ENCODE data around the gene STEEP1.

The STEEP1 gene

DNA sequence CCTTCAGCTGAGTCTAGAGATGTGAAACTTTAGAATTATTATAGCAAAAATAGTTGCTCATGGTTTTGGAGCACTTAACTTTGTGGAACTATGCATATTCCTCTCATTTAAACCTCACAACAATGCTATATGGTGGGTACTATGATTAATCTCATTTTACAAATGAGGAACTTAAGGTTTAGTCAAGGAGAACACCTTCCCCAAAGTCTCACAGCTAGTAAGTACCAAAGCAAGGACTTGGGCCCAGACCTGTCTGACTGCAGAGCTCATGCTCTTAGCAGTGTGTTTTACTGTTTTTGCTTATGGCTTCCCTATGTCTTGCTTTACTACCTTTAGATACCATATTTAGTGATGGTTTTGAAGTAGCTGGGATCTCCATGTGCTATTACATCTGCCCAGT lies 14.2 kb upstream of the STEEP1 start:
- Histone ChIP-seq H3K9me3 (ENCODE audit: insufficient read depth, low read depth, low read length) (no peaks in the 10 kb centered on the region), H3K27me3 (ENCODE audit: insufficient read depth, low read length, poor library complexity, severe bottlenecking) (no peaks in the 10 kb centered on the region), H3K4me1 (ENCODE audit: insufficient read depth, low read length, poor library complexity, severe bottlenecking) (peaks cover 12% of the 10 kb centered on the region), H3K36me3 (ENCODE audit: insufficient read depth, low read length) (no peaks in the 10 kb centered on the region), H3K9ac (ENCODE audit: low read depth, low read length, poor library complexity, severe bottlenecking) (no peak overlapping the region), H3K79me2 (ENCODE audit: insufficient read depth, low read length) (peaks cover 25% of the 10 kb centered on the region), H3K4me3 (ENCODE audit: low read length, poor library complexity, severe bottlenecking) (no peak overlapping the region), H4K20me1 (ENCODE audit: insufficient read depth, low read length, poor library complexity, severe bottlenecking) (peaks cover 11% of the 10 kb centered on the region), H3K9me2 (replicated peaks; ENCODE audit: low read depth, low read length) (no peaks in the 10 kb centered on the region), H3K4me2 (ENCODE audit: low read depth, low read length, poor library complexity, severe bottlenecking) (no peak overlapping the region), H3F3A (ENCODE audit: low read depth) (no peaks in the 10 kb centered on the region; the same call in 1 of the 2 replicates), H2AFZ (ENCODE audit: low read length) (no peak overlapping the region)
- no peak for TF ChIP-seq EZH2phosphoT487 (IDR thresholded peaks at IDR 0.05; ENCODE audit: borderline replicate concordance)
- TF ChIP-seq, protein P1, sequence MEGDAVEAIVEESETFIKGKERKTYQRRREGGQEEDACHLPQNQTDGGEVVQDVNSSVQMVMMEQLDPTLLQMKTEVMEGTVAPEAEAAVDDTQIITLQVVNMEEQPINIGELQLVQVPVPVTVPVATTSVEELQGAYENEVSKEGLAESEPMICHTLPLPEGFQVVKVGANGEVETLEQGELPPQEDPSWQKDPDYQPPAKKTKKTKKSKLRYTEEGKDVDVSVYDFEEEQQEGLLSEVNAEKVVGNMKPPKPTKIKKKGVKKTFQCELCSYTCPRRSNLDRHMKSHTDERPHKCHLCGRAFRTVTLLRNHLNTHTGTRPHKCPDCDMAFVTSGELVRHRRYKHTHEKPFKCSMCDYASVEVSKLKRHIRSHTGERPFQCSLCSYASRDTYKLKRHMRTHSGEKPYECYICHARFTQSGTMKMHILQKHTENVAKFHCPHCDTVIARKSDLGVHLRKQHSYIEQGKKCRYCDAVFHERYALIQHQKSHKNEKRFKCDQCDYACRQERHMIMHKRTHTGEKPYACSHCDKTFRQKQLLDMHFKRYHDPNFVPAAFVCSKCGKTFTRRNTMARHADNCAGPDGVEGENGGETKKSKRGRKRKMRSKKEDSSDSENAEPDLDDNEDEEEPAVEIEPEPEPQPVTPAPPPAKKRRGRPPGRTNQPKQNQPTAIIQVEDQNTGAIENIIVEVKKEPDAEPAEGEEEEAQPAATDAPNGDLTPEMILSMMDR (conservative IDR thresholded peaks at IDR 0.05; ENCODE audit: low read length), result no peak

DNA sequence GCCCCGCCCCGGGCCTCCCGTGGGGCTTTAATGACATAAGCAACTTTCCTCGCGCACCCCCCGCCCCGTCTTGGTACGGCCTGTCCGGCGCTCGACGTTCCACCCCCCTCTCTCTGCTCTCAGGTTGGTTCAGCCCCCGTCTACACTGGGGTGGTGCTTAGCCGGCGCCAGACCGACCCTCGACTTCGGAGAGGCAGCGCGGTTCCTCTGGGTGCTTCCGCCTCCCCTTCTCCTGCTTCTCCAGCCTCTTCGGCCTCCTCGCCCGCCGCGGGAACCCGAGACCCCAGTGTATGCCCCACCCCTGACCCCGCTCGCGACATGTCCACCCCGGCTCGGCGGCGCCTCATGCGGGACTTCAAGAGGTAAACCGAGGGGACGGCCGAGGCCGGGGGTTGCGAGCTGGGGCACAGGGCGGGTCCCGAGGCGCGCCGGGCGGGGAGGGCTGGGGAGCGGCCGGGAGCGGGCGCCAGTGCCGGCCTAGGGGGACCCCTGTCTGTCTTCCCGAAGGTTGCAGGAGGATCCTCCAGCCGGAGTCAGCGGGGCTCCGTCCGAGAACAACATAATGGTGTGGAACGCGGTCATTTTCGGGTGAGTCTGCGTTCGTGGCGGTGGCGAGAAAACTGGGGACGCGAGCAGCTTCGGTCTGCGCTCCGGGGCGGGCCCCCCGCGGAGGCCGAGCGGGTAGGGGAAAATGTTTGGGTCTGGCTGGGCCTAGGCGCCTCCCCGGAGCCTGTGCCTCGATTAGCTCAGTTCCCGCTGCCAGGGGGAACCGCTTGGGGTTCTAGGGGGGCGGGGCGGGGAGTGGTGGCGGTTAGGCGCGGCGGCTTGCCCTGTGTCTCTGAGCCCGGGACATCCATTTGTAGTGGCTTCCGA lies 9.4 kb upstream of the STEEP1 start, which contains the start of gene UBE2A:
UBE2A (plus strand) TSS at position 170 of the 873 bp plus-strand sequence; CDS start at position 319, 149 bp downstream.
- Histone ChIP-seq H4K20me1 (ENCODE audit: insufficient read depth, low read length, poor library complexity, severe bottlenecking) (peaks cover 11% of the 10 kb centered on the region), H3K4me1 (ENCODE audit: insufficient read depth, low read length, poor library complexity, severe bottlenecking) (peaks cover 12% of the 10 kb centered on the region), H3F3A (ENCODE audit: low read depth) (no peaks in the 10 kb centered on the region; the same call in 1 of the 2 replicates), H3K4me2 (ENCODE audit: low read depth, low read length, poor library complexity, severe bottlenecking) (peak within 1 kb of the TSS; percentile 87), H3K4me3 (ENCODE audit: low read length, poor library complexity, severe bottlenecking) (peak within 1 kb of the TSS; percentile 89), H2AFZ (ENCODE audit: low read length) (peak within 1 kb of the TSS; percentile 99), H3K9me2 (replicated peaks; ENCODE audit: low read depth, low read length) (no peaks in the 10 kb centered on the region), H3K79me2 (ENCODE audit: insufficient read depth, low read length) (peaks cover 25% of the 10 kb centered on the region), H3K27me3 (ENCODE audit: insufficient read depth, low read length, poor library complexity, severe bottlenecking) (no peaks in the 10 kb centered on the region), H3K36me3 (ENCODE audit: insufficient read depth, low read length) (no peaks in the 10 kb centered on the region), H3K9ac (ENCODE audit: low read depth, low read length, poor library complexity, severe bottlenecking) (peak within 1 kb of the TSS; percentile 84), H3K9me3 (ENCODE audit: insufficient read depth, low read depth, low read length) (no peaks in the 10 kb centered on the region)
- TF ChIP-seq, protein P1 (conservative IDR thresholded peaks at IDR 0.05; ENCODE audit: low read length), result peak; percentile 32; the same call in 1 of the 2 replicates
- no peak for TF ChIP-seq EZH2phosphoT487 (IDR thresholded peaks at IDR 0.05; ENCODE audit: borderline replicate concordance)

DNA sequence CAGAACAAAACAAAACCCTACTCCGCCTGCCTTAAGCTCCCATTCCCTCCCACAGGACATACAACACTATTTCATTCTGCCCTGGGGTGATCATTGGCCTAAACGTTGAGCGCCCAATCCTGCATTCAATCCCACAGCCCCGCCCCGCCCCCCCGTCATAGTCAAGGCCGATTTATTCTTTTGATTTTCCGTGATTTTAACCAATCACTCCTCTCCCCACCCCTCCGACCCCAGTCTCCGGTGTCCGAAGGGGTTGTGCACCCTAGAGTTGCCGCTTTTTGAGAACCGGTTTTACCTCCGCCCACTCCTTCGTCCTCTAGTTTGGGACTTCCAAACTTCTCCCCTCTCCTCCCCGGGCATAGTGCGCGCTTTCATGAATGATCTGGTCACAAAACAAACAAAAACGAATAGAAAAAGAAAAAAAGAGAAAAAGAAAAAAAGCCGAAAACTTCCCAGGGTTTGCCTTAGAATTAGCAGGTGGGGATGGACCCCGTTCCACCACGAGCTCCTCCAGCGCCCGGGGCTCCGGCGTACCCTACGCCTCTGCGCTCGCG lies 8.7 kb upstream of the STEEP1 start:
- TF ChIP-seq, protein P1 (conservative IDR thresholded peaks at IDR 0.05; ENCODE audit: low read length), result no peak
- no peak for TF ChIP-seq EZH2phosphoT487 (IDR thresholded peaks at IDR 0.05; ENCODE audit: borderline replicate concordance)
- Histone ChIP-seq H3F3A (ENCODE audit: low read depth) (no peaks in the 10 kb centered on the region; the same call in 1 of the 2 replicates), H3K4me3 (ENCODE audit: low read length, poor library complexity, severe bottlenecking) (peak overlapping the region; percentile 89), H3K9me2 (replicated peaks; ENCODE audit: low read depth, low read length) (no peaks in the 10 kb centered on the region), H3K9me3 (ENCODE audit: insufficient read depth, low read depth, low read length) (no peaks in the 10 kb centered on the region), H3K36me3 (ENCODE audit: insufficient read depth, low read length) (no peaks in the 10 kb centered on the region), H4K20me1 (ENCODE audit: insufficient read depth, low read length, poor library complexity, severe bottlenecking) (peaks cover 11% of the 10 kb centered on the region), H3K79me2 (ENCODE audit: insufficient read depth, low read length) (peaks cover 25% of the 10 kb centered on the region), H3K9ac (ENCODE audit: low read depth, low read length, poor library complexity, severe bottlenecking) (peak overlapping the region; percentile 66), H2AFZ (ENCODE audit: low read length) (peak overlapping the region; percentile 99), H3K4me2 (ENCODE audit: low read depth, low read length, poor library complexity, severe bottlenecking) (peak overlapping the region; percentile 71), H3K4me1 (ENCODE audit: insufficient read depth, low read length, poor library complexity, severe bottlenecking) (peaks cover 12% of the 10 kb centered on the region), H3K27me3 (ENCODE audit: insufficient read depth, low read length, poor library complexity, severe bottlenecking) (no peaks in the 10 kb centered on the region)
